H1 (cell line): Measurements from ENCODE around the gene C20orf202. TPM values are rescaled to one million over a fixed set of nuclear protein-coding genes. Genes with fewer than 3 reads are reported as not detected.

ENCODE experiments used
- CTCF ChIA-PET: fragments of 300-600 bp; sonication (Branson Sonifier 250); formaldehyde crosslinking; loops from one replicate; lab custom pipeline; 2021; ENCODE audit not compliant: partially characterized antibody; lab: Charles Lee
- POLR2A ChIA-PET: fragments of 300-600 bp; sonication (Branson Sonifier 250); formaldehyde crosslinking; loops from one replicate; lab custom pipeline; 2021; ENCODE audit warnings: inconsistent platforms; ENCODE audit not compliant: partially characterized antibody; lab: Charles Lee
- DNase-seq, 2 experiments: peaks; one replicate each; pipeline versions ENCODE4 v3.0.0 to v3.0.0-alpha.2; 2010 to 2022; ENCODE audit warnings: low spot score in 2 of 2, low read depth in 1 of 2, mixed read lengths in 1 of 2
- FAIRE-seq: peaks from 2 replicates; lab custom pipeline; 2011; peaks lifted over from hg19 to GRCh38; lab: Jason Lieb, UNC
- H2AFZ ChIP-seq: 2 replicates; pipeline ENCODE4 v1.8.1; 2012; ENCODE audit warnings: low read length, inconsistent platforms
- H2AK5ac ChIP-seq: 2 replicates; pipeline ENCODE4 v1.6.1; 2013; ENCODE audit warnings: low read depth, low read length
- H2BK120ac ChIP-seq: replicated peaks from 2 replicates; pipeline ENCODE3; 2013; ENCODE audit warnings: low read depth, low read length, inconsistent platforms
- H2BK12ac ChIP-seq: 2 replicates; pipeline ENCODE4 v1.6.1; 2013; ENCODE audit warnings: low read depth, low read length
- H2BK15ac ChIP-seq: 2 replicates; pipeline ENCODE4 v1.6.1; 2013; ENCODE audit warnings: low read length
- H2BK20ac ChIP-seq: 2 replicates; pipeline ENCODE4 v1.6.1; 2013; ENCODE audit warnings: low read length
- H2BK5ac ChIP-seq: 2 replicates; pipeline ENCODE4 v1.6.1; 2013; ENCODE audit warnings: low read depth, low read length
- H3K14ac ChIP-seq: 2 replicates; pipeline ENCODE4 v1.6.1; 2013; ENCODE audit warnings: inconsistent platforms; ENCODE audit not compliant: insufficient read length
- H3K18ac ChIP-seq: 2 replicates; pipeline ENCODE4 v1.6.1; 2013; ENCODE audit warnings: low read length; ENCODE audit errors: extremely low read depth
- H3K23ac ChIP-seq: 2 replicates; pipeline ENCODE4 v1.6.1; 2013; ENCODE audit warnings: inconsistent platforms; ENCODE audit not compliant: insufficient read length
- H3K23me2 ChIP-seq: 2 replicates; pipeline ENCODE4 v1.6.1; 2013; ENCODE audit warnings: low read depth, low read length
- H3K27ac ChIP-seq: 2 replicates; pipeline ENCODE4 v1.6.1; 2011; ENCODE audit warnings: low read depth, low read length, inconsistent platforms
- H3K27me3 ChIP-seq, 4 experiments: replicated peaks in 1 of 4; 1 replicate in 1 of 4; 2 replicates in 3 of 4; pipeline versions ENCODE4 v1.6.1 to v1.8.1; 2011 to 2013; ENCODE audit warnings: low read length in 3 of 4, mild to moderate bottlenecking in 3 of 4, inconsistent platforms in 2 of 4, mixed read lengths in 2 of 4, moderate library complexity in 1 of 4; ENCODE audit not compliant: control insufficient read depth in 3 of 4, insufficient read depth in 3 of 4; ENCODE audit errors: extremely low read depth in 1 of 4
- H3K36me3 ChIP-seq, 4 experiments: 2 replicates each; pipeline versions ENCODE4 v1.6.1 to v1.8.1; 2011 to 2013; ENCODE audit warnings: mild to moderate bottlenecking in 4 of 4, low read length in 3 of 4, moderate library complexity in 2 of 4, control low read depth in 1 of 4, inconsistent platforms in 1 of 4; ENCODE audit not compliant: insufficient read depth in 4 of 4, control insufficient read depth in 2 of 4
- H3K4ac ChIP-seq: replicated peaks from 2 replicates; pipeline ENCODE3; 2013; ENCODE audit warnings: low read length, low read depth, mixed read lengths, inconsistent platforms; ENCODE audit not compliant: insufficient read length
- H3K4me1 ChIP-seq, 4 experiments: replicated peaks in 1 of 4; 1 replicate in 1 of 4; 2 replicates in 3 of 4; pipeline versions ENCODE4 v1.6.1 to v1.8.1; 2011 to 2013; ENCODE audit warnings: low read length in 3 of 4, inconsistent platforms in 2 of 4, mixed read lengths in 1 of 4; ENCODE audit not compliant: insufficient read depth in 4 of 4, control insufficient read depth in 3 of 4
- H3K4me2 ChIP-seq, 2 experiments: 2 replicates each; pipeline versions ENCODE4 v1.6.1 to v1.8.1; 2011 to 2013; ENCODE audit warnings: low read depth in 2 of 2, low read length in 2 of 2, control low read depth in 1 of 2, inconsistent platforms in 1 of 2, mild to moderate bottlenecking in 1 of 2; ENCODE audit not compliant: insufficient read depth in 1 of 2
- H3K4me3 ChIP-seq, 4 experiments: fragments of 200-600, 300-600 bp in 1 of 4; sonication (generic), shearing (Covaris generic), sonication (Bioruptor Twin) in 1 of 4; 2 replicates each; pipeline versions ENCODE4 v1.5.1 to v1.8.1; 2011 to 2016; ENCODE audit warnings: low read length in 4 of 4, low read depth in 3 of 4, control low read depth in 2 of 4, inconsistent platforms in 2 of 4, mild to moderate bottlenecking in 2 of 4, mixed read lengths in 1 of 4, moderate library complexity in 1 of 4; ENCODE audit not compliant: insufficient read depth in 2 of 4; ENCODE audit errors: extremely low read depth in 1 of 4
- H3K56ac ChIP-seq: replicated peaks from 2 replicates; pipeline ENCODE3; 2013; ENCODE audit warnings: low read depth, mild to moderate bottlenecking, mixed read lengths, low read length, inconsistent platforms; ENCODE audit not compliant: insufficient read length
- H3K79me1 ChIP-seq: 2 replicates; pipeline ENCODE4 v1.6.1; 2013; ENCODE audit warnings: low read depth, low read length, control low read depth
- H3K79me2 ChIP-seq, 2 experiments: 2 replicates each; pipeline versions ENCODE4 v1.6.1 to v1.8.1; 2012 to 2013; ENCODE audit warnings: low read length in 2 of 2, mild to moderate bottlenecking in 2 of 2, inconsistent platforms in 1 of 2; ENCODE audit not compliant: insufficient read depth in 2 of 2, control insufficient read depth in 1 of 2
- H3K9ac ChIP-seq, 4 experiments: replicated peaks in 1 of 4; 1 replicate in 1 of 4; 2 replicates in 3 of 4; pipeline versions ENCODE4 v1.6.1 to v1.8.1; 2011 to 2013; ENCODE audit warnings: low read depth in 3 of 4, low read length in 3 of 4, control low read depth in 2 of 4, mild to moderate bottlenecking in 2 of 4, moderate library complexity in 2 of 4, inconsistent platforms in 1 of 4; ENCODE audit errors: extremely low read depth in 1 of 4
- H3K9me3 ChIP-seq, 2 experiments: 2 replicates each; pipeline versions ENCODE4 v1.6.1 to v1.8.1; 2012 to 2013; ENCODE audit warnings: mild to moderate bottlenecking in 2 of 2, moderate library complexity in 2 of 2, control low read depth in 1 of 2, inconsistent platforms in 1 of 2, low read depth in 1 of 2, low read length in 1 of 2, mixed read lengths in 1 of 2; ENCODE audit not compliant: insufficient read depth in 2 of 2
- H4K20me1 ChIP-seq, 2 experiments: replicated peaks in 1 of 2; 2 replicates each; pipeline versions ENCODE3 to v1.8.1; 2011 to 2013; ENCODE audit warnings: inconsistent platforms in 2 of 2, low read length in 2 of 2, mild to moderate bottlenecking in 1 of 2; ENCODE audit not compliant: insufficient read depth in 2 of 2, control insufficient read depth in 1 of 2
- H4K5ac ChIP-seq: 2 replicates; pipeline ENCODE4 v1.6.1; 2013; ENCODE audit warnings: low read length, low read depth, mixed read lengths, inconsistent platforms; ENCODE audit not compliant: insufficient read length
- H4K8ac ChIP-seq: 2 replicates; pipeline ENCODE4 v1.8.0; 2013; ENCODE audit warnings: mild to moderate bottlenecking, moderate library complexity, low read length, inconsistent platforms; ENCODE audit not compliant: insufficient read depth; ENCODE audit errors: extremely low read depth
- H4K91ac ChIP-seq: replicated peaks from 2 replicates; pipeline ENCODE3; 2013; ENCODE audit warnings: low read length, mixed read lengths, inconsistent platforms; ENCODE audit not compliant: insufficient read length
- BRCA1 ChIP-seq: IDR thresholded peaks from 2 replicates; pipeline ENCODE4 v1.6.1; 2012; ENCODE audit warnings: low read depth, low read length, improper control_type of control experiment
- CBX5 ChIP-seq: fragments of 300-800, 300-1000 bp; sonication (generic); IDR thresholded peaks from 2 replicates; pipeline ENCODE4 v1.7.1; 2016; ENCODE audit warnings: antibody characterized with exemption, low read length, low read depth
- CREB1 ChIP-seq: IDR thresholded peaks from 2 replicates; pipeline ENCODE4 v1.6.1; 2012; ENCODE audit warnings: inconsistent platforms
- FOSL1 ChIP-seq: IDR thresholded peaks from 2 replicates; pipeline ENCODE4 v1.6.1; 2011; ENCODE audit warnings: mild to moderate bottlenecking, low read depth, low read length, moderate library complexity; ENCODE audit not compliant: insufficient read depth
- GTF2F1 ChIP-seq: IDR thresholded peaks from 2 replicates; pipeline ENCODE4 v1.6.1; 2012; ENCODE audit warnings: low read depth, low read length, improper control_type of control experiment, borderline replicate concordance
- HDAC2 ChIP-seq, 2 experiments: fragments of 300-600 bp in 1 of 2; sonication (generic) in 1 of 2; IDR thresholded peaks; 2 replicates each; pipeline ENCODE4 v1.6.1; 2011 to 2012; ENCODE audit warnings: low read depth in 2 of 2, low read length in 2 of 2, mild to moderate bottlenecking in 2 of 2, moderate library complexity in 2 of 2, borderline replicate concordance in 1 of 2, inconsistent platforms in 1 of 2
- KDM4A ChIP-seq: IDR thresholded peaks from one replicate; pipeline ENCODE4 v1.7.1; 2012; ENCODE audit warnings: low read depth, mild to moderate bottlenecking, moderate library complexity, low read length, inconsistent platforms; ENCODE audit not compliant: severe bottlenecking
- KDM5A ChIP-seq: fragments of 200-600 bp; IDR thresholded peaks from 2 replicates; pipeline ENCODE4 v1.7.1; 2012; ENCODE audit warnings: mild to moderate bottlenecking, low read length, inconsistent platforms, mixed read lengths
- RBBP5 ChIP-seq: IDR thresholded peaks from 2 replicates; pipeline ENCODE4 v1.7.1; 2012; ENCODE audit warnings: low read depth, mild to moderate bottlenecking, inconsistent platforms, low read length, moderate library complexity, borderline replicate concordance
- SIX5 ChIP-seq: IDR thresholded peaks from 2 replicates; pipeline ENCODE4 v1.6.1; 2011; ENCODE audit warnings: mild to moderate bottlenecking, low read depth, low read length
- SP2 ChIP-seq: IDR thresholded peaks from 2 replicates; pipeline ENCODE4 v1.6.1; 2012; ENCODE audit warnings: mild to moderate bottlenecking, low read length, inconsistent platforms
- ZNF274 ChIP-seq: IDR thresholded peaks from 2 replicates; pipeline ENCODE4 v1.7.0; 2012; ENCODE audit warnings: low read length, borderline replicate concordance; ENCODE audit errors: extremely low read depth
- WGBS, 2 experiments: shearing (Covaris generic) in 1 of 2; methylation state at CpG; one replicate each; pipeline versions ENCODE4 v1.1.6 to v1.1.7; 2013 to 2015; ENCODE audit warnings: low lambda C conversion rate in 2 of 2, mixed read lengths in 2 of 2, inconsistent platforms in 1 of 2, low coverage in 1 of 2, missing lambda C conversion rate in 1 of 2; ENCODE audit not compliant: insufficient replicate concordance in 2 of 2, insufficient coverage in 1 of 2, insufficient read length in 1 of 2; ENCODE audit errors: extremely low coverage in 1 of 2, missing lambda C conversion rate in 1 of 2; 5-methylcytosine and 5-hydroxymethylcytosine counted together
- polyA plus RNA-seq, 7 experiments: library from polyadenylated mRNA; depleted of rRNA in 3 of 7; stranded (reverse) in 5 of 7; unstranded in 2 of 7; fragments of >200 nt in 5 of 7; fragments of 200-250 nt in 2 of 7; gene quantifications; 1 replicate in 5 of 7; 2 replicates in 1 of 7; 4 replicates in 1 of 7; pipeline versions ENCODE4 v1.2.1 to v1.2.3, GENCODE V29; 2011 to 2013; ENCODE audit warnings: missing spikeins in 2 of 7, mixed read lengths in 2 of 7
- total RNA-seq: library from RNA; stranded (reverse); fragmentation: NEBNext Ultra II Directional; extraction: Animal tissue kit (Norgen Biotek cat#: 25700); gene quantifications from 2 replicates; pipeline ENCODE4 v1.2.1, GENCODE V29; 2021

C20orf202 gene
- total and polyA plus RNA-seq, 2 of the 8 experiments (the other 6 are each of a cell fraction or from before 2014, with no cell fraction given): 0.12 TPM; not detected in 1

- no peak overlapping the region for H2BK12ac ChIP-seq
- H2BK5ac ChIP-seq: no peak overlapping the region
- ChIA-PET CTCF (interaction anchor here (1.2 to 11.9 kb wide), 2 partner anchors 7 to 25 kb away, joined by 4 to 101 read pairs; no protein-coding TSS in a partner anchor), POLR2A (no interaction called here)
- H3K36me3 ChIP-seq: no peaks in the 10 kb centered on the region
- no peak overlapping the region for H3K14ac ChIP-seq
- no peak overlapping the region for H3K27ac ChIP-seq
- H4K8ac ChIP-seq: no peak overlapping the region
- H2AK5ac ChIP-seq: no peak overlapping the region
- H3K9ac ChIP-seq: no peak overlapping the region
- no peak for FAIRE-seq
- H3K23ac ChIP-seq: no peak overlapping the region
- no peaks in the 10 kb centered on the region for H3K9me3 ChIP-seq
- no peaks in the 10 kb centered on the region for H4K20me1 ChIP-seq
- no peaks in the 10 kb centered on the region for H3K4me1 ChIP-seq
- H3K27me3 ChIP-seq: no peaks in the 10 kb centered on the region; a peak in 2 of 7 replicates
- no peak overlapping the region for H2BK120ac ChIP-seq
- no peak overlapping the region for H3K18ac ChIP-seq
- no peaks in the 10 kb centered on the region for H3K23me2 ChIP-seq
- H3K56ac ChIP-seq: no peak overlapping the region
- no peaks in the 10 kb centered on the region for H3K79me1 ChIP-seq
- no peak overlapping the region for H2BK20ac ChIP-seq
- no peak overlapping the region for H4K91ac ChIP-seq
- H3K4ac ChIP-seq: no peak overlapping the region
- no peak overlapping the region for H2BK15ac ChIP-seq
- no peak overlapping the region for H2AFZ ChIP-seq
- WGBS, 2 experiments: 77% methylated on average over 5 of the region's 5 CpGs; no CpG with 5 or more reads in 1 of the 2 experiments
- DNase-seq: no peak
- no peaks in the 10 kb centered on the region for H3K79me2 ChIP-seq
- no peak overlapping the region for H4K5ac ChIP-seq
- no peak overlapping the region for H3K4me3 ChIP-seq
- H3K4me2 ChIP-seq: no peak overlapping the region
- TF ChIP-seq FOSL1 (no peak), KDM4A (no peak), ZNF274 (no peak), CREB1 (no peak), RBBP5 (no peak), CBX5 (no peak), BRCA1 (no peak), SP2 (no peak), KDM5A (no peak), SIX5 (no peak), GTF2F1 (no peak), HDAC2 (IDR thresholded peaks at IDR 0.05; ENCODE audit: borderline replicate concordance in 1 of 2, low read depth in 2 of 2, low read length in 2 of 2) (no peak)
Observed at GRCh38 chr20:1203630-1204029, 376 bp downstream of the C20orf202 start.
